ENCODE results near the gene SRCIN1.

SRCIN1 gene

DNA sequence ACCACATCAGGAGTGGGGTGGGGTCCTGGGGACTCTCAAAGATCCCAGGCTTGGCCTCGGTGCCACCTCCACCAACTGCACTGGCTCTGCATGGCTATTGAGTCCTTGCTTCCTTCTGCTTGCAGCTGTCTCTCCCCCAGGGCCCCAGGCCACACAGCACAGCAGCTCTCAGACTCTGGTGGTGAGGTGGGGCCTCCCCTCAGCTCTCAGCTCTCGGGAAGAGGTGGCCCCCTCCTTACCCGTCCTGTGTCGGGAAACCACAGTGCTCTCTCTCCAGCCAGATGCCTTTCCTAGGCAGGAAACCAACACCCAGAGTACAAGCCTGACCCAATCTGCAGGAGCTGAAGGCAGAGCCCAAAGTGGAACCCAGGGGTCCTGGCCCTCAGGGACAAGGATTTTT is 18.5 kb downstream of the SRCIN1 start:
- Histone ChIP-seq H3K9me3 (no peaks in the 10 kb centered on the region), H3K4me1 (peaks cover 3% of the 10 kb centered on the region; the same call in 1 of the 2 replicates), H3K36me3 (replicated peaks) (no peaks in the 10 kb centered on the region), H3K4me3 (no peak overlapping the region), H3K27me3 (ENCODE audit: low read depth) (no peaks in the 10 kb centered on the region)
- in situ Hi-C loops (cut with MboI; ENCODE audit: low sequenced_read_pairs): no loop called here
- DNase-seq (ENCODE audit: low spot score in 2 of 2): no peak

DNA sequence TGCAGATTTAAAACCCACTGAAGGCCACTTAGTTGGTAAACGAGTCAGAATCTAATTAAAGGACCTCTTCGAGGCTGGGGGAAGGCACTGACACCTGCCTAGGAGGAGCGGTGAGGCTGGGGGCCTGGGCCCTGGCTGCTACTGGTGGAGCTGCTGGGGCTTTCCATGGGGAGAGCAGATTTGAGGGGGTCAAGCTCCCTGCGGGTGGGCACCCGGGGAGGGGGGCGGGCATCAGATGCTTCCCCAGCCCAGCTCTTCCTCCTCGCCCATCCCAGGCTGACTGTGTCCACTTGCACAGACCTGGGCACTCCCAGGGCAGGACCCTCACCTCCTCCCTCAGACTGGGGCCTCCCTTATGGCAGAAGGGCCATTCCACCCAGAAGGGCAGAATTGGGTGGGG is 19.0 kb downstream of the SRCIN1 start:
- Histone ChIP-seq H3K4me3 (no peak overlapping the region), H3K4me1 (peaks cover 3% of the 10 kb centered on the region; the same call in 1 of the 2 replicates), H3K9me3 (no peaks in the 10 kb centered on the region), H3K27me3 (ENCODE audit: low read depth) (no peaks in the 10 kb centered on the region), H3K36me3 (replicated peaks) (no peaks in the 10 kb centered on the region)
- in situ Hi-C loops (cut with MboI; ENCODE audit: low sequenced_read_pairs): no loop called here
- DNase-seq (ENCODE audit: low spot score in 2 of 2): no peak

DNA sequence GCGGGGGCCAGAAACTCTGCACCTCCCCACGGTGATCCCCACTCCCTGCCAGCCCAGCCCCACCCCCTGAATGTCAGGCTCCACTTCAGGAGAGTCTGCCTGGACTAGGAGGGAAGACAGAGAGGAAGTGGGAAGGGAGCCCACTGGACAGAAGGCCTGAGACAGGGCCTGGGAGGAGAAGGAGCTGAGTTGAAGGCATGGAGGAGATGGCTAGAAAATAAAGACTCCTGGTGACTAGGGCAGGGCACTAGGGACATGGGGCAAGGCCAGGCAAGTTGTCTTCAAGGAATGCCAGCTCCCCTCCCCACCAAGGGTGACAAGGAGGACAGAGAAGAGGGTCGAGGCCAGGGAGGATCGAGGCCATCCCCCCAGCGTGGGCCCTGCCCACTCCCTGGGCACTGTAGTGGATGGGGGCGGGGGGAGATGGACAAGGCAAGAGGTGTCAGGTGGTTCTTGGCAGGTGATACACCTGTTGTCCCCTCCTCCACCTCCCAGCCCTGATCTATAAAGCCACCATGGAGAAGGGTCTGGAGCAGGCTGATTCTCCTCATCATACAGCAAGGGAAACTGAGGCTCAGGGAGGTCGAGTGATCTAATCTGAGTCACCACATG is 19.7 kb downstream of the SRCIN1 start:
- no peak overlapping the region for H3K4me3 ChIP-seq
- no peaks in the 10 kb centered on the region for H3K36me3 ChIP-seq (replicated peaks)
- DNase-seq (ENCODE audit: low spot score in 2 of 2): no peak
- no peaks in the 10 kb centered on the region for H3K27me3 ChIP-seq (ENCODE audit: low read depth)
- in situ Hi-C loops (cut with MboI; ENCODE audit: low sequenced_read_pairs): no loop called here
- no peaks in the 10 kb centered on the region for H3K9me3 ChIP-seq
- H3K4me1 ChIP-seq: peaks cover 3% of the 10 kb centered on the region; the same call in 1 of the 2 replicates

DNA sequence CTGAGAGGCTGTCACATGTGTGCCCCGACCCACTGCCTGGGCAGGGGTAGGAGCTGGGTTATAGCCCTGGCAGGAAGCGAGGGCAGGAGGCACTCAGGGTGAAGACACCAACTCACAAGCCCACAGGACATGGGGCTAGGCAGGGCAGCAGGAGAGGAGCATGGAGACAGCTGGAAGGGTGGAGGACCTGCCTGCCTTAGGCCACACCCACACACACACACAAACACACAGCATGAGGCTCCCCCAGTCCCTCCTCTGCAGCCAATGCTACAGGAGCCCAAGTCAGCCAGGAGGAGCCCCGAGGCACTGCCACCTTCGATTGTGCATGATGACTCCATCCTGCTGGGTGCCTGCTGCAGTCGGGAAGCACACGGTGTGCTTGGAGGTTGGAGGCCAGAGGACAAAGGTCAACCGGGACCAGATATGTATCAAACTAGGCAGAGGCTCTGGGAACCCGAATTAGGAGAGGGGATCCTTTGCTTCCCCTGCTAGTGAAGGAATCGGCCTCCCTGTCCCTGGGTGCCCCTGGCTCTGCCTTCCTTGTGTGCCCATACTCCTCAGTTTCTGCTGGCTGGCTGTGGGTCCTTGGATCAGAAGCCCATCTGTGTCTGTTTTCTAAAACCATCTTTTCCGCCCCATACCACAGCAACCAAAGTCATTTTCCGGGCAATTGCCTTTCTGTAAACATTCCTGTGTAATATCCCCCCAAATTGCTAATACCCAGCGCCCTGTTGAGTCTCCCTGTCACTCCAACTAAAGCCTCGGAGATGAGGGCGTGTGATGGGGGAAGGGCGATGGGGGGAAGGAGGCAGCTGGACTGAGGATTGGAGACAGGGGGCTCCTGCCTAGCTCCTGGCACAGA is 20.5 kb downstream of the SRCIN1 start:
- Histone ChIP-seq H3K9me3 (no peaks in the 10 kb centered on the region), H3K36me3 (replicated peaks) (no peaks in the 10 kb centered on the region), H3K4me1 (peaks cover 3% of the 10 kb centered on the region; the same call in 1 of the 2 replicates), H3K4me3 (no peak overlapping the region), H3K27me3 (ENCODE audit: low read depth) (no peaks in the 10 kb centered on the region)
- in situ Hi-C loops (cut with MboI; ENCODE audit: low sequenced_read_pairs): no loop called here
- no peak for DNase-seq (ENCODE audit: low spot score in 2 of 2)

DNA sequence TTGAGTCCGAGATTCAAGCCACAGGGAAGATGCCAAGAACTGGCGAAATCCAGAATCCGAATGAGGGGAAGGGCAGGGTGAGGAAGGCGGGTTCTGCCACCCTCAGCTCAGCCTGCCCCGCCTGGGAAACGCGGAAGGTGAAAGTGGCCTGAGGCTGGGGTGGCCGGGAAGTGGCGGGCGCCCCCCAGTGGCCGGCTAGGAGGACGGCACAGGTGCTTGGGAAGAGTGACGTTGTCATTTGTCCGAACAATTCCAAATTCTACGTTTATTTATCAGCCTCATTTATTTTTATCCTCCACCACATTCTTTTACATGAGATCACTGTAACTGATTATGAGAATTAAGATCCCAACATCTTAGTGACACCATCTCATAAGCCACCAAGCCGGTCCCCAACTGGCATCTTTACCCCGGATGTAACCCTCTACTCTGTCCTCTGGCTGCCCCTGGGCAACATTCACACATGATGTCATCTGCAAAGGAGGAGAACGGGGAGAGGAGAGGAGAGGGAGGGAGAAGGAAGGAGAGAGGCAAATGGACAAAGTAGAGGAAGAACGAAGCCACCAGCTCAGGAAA is 21.3 kb downstream of the SRCIN1 start:
- Histone ChIP-seq H3K36me3 (replicated peaks) (no peaks in the 10 kb centered on the region), H3K4me3 (no peak overlapping the region), H3K27me3 (ENCODE audit: low read depth) (peaks cover 2% of the 10 kb centered on the region), H3K4me1 (peaks cover 3% of the 10 kb centered on the region; the same call in 1 of the 2 replicates), H3K9me3 (no peaks in the 10 kb centered on the region)
- in situ Hi-C loops (cut with MboI; ENCODE audit: low sequenced_read_pairs): no loop called here
- peak; percentile 66 to 81 for DNase-seq (ENCODE audit: low spot score in 2 of 2)

DNA sequence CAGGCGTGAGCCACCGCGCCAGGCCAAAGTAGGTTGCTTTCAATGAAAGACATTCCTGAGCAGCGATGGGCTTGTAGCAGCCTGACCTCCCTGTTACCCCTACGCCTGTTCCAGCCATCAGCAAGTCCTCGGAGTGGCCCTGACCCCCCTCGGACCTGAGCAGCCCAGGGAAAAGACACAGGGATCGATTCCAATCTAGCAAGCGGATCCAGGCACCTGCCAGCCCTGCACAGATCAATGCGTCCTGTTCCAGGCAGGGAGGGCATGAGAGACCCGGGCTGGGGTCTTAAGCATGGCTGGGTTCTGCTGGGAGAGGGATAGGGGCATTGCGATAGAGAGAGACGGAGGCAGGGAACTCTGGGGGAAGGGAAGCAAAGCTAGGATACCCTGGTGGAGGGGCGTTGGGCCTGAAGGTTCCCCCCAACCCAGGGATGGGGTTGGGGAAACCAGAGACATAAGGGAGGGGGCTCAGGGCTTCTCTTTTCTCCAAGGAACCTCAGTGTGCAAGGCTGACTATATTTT is 21.9 kb downstream of the SRCIN1 start:
- in situ Hi-C loops (cut with MboI; ENCODE audit: low sequenced_read_pairs): no loop called here
- no peak overlapping the region for H3K4me3 ChIP-seq

DNA sequence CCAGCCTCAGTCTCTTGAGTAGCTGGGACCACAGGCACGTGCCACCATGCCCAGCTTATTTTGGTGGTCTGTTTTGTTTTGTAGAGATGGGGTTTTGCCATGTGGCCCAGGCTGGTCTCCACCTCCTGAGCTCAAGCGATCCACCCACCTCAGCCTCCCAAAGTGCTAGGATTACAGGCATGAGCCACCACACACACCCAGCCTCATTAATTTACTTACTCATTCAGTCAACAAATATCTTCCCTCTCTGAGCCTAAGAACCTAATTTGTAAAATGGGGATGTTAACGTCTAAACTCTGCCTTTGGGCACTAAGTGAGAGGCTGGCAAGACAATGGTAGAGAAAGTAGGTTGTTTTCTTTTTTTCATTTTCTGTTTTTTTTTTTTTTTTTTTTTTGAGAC is 22.6 kb downstream of the SRCIN1 start:
- in situ Hi-C loops (cut with MboI; ENCODE audit: low sequenced_read_pairs): no loop called here
- H3K9me3 ChIP-seq: no peaks in the 10 kb centered on the region
- no peak overlapping the region for H3K4me3 ChIP-seq
- DNase-seq (ENCODE audit: low spot score in 2 of 2): no peak
- no peaks in the 10 kb centered on the region for H3K36me3 ChIP-seq (replicated peaks)
- H3K27me3 ChIP-seq (ENCODE audit: low read depth): peaks cover 12% of the 10 kb centered on the region
- H3K4me1 ChIP-seq: peaks cover 3% of the 10 kb centered on the region; the same call in 1 of the 2 replicates

More for the DNA sequence above, 21.9 kb downstream of the SRCIN1 start:
- Histone ChIP-seq H3K27me3 (ENCODE audit: low read depth) (peaks cover 8% of the 10 kb centered on the region), H3K36me3 (replicated peaks) (no peaks in the 10 kb centered on the region), H3K4me1 (peaks cover 3% of the 10 kb centered on the region; the same call in 1 of the 2 replicates), H3K9me3 (no peaks in the 10 kb centered on the region)
- no peak for DNase-seq (ENCODE audit: low spot score in 2 of 2)

DNA sequence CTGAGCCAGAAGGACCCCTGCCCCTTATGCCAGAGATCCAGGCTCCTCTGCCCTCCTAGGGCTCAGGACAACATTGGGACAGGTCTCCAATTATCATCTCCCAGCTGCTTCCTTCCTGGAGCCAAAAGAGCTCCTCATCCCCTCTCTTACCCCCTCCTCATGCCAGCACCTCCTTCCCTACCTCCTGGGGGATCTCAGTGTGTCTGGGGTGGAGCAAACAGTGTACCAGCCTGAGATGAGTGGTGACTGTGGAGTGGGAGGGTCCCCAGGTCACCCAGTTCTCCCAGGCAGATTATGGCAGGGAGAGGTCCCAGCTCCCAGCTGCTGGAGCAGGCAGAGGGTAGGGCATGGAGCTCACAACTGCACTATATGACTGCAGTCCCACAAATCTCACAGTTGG is 23.7 kb downstream of the SRCIN1 start:
- Histone ChIP-seq H3K4me3 (no peak overlapping the region), H3K36me3 (replicated peaks) (no peaks in the 10 kb centered on the region), H3K4me1 (peaks cover 3% of the 10 kb centered on the region; the same call in 1 of the 2 replicates), H3K9me3 (no peaks in the 10 kb centered on the region), H3K27me3 (ENCODE audit: low read depth) (peaks cover 23% of the 10 kb centered on the region)
- DNase-seq (ENCODE audit: low spot score in 2 of 2): no peak
- in situ Hi-C loops (cut with MboI; ENCODE audit: low sequenced_read_pairs): no loop called here

DNA sequence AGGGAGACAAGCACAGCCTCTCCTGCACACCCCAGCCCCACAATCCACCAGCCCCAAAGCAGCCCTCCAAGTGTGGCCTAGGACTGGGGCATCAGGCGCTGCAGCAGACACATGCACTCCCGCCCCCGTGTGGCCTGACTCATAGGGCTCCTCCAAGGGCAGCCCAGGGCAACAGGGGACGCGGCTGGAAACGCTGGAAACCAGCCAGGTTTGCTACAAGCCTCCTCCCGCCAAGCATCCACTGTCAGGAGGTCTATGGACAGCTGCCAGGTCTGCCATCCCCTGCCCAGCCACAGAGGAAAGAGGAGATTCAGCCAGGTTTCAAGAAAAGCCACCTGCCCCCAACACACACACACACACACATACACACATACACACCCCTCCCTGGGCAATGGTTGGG is 25.8 kb downstream of the SRCIN1 start:
- Histone ChIP-seq H3K4me1 (peaks cover 3% of the 10 kb centered on the region; the same call in 1 of the 2 replicates), H3K4me3 (no peak overlapping the region), H3K9me3 (no peaks in the 10 kb centered on the region), H3K27me3 (ENCODE audit: low read depth) (peaks cover 34% of the 10 kb centered on the region), H3K36me3 (replicated peaks) (no peaks in the 10 kb centered on the region)
- DNase-seq (ENCODE audit: low spot score in 2 of 2): peak in 1 of 2 experiments; percentile 75
- in situ Hi-C loops (cut with MboI; ENCODE audit: low sequenced_read_pairs): no loop called here

DNA sequence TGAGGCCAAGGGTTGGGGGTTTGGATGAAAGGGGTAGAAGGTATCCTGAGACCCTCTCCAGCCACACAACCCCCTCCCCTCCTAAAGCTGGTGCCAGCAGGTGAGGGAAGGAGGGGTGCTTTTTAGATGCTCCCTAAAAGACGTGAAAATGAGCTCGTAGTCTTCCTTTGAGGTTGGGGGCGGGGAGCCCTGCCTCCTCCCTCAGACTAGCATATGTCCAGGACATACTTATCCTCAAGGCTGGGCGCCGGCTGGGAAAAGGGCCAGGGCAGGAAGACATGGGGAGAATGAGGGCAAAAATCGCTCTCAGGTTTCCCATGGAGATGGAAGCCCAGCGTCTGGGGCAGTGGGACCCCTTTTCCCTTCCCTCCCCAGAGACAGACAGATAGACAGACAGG is 26.7 kb downstream of the SRCIN1 start:
- Histone ChIP-seq H3K36me3 (replicated peaks) (no peaks in the 10 kb centered on the region), H3K4me1 (peaks cover under 1% of the 10 kb centered on the region; the same call in 1 of the 2 replicates), H3K27me3 (ENCODE audit: low read depth) (peaks cover 34% of the 10 kb centered on the region), H3K4me3 (peak overlapping the region; percentile 21), H3K9me3 (no peaks in the 10 kb centered on the region)
- DNase-seq (ENCODE audit: low spot score in 2 of 2): no peak
- in situ Hi-C loops (cut with MboI; ENCODE audit: low sequenced_read_pairs): no loop called here

DNA sequence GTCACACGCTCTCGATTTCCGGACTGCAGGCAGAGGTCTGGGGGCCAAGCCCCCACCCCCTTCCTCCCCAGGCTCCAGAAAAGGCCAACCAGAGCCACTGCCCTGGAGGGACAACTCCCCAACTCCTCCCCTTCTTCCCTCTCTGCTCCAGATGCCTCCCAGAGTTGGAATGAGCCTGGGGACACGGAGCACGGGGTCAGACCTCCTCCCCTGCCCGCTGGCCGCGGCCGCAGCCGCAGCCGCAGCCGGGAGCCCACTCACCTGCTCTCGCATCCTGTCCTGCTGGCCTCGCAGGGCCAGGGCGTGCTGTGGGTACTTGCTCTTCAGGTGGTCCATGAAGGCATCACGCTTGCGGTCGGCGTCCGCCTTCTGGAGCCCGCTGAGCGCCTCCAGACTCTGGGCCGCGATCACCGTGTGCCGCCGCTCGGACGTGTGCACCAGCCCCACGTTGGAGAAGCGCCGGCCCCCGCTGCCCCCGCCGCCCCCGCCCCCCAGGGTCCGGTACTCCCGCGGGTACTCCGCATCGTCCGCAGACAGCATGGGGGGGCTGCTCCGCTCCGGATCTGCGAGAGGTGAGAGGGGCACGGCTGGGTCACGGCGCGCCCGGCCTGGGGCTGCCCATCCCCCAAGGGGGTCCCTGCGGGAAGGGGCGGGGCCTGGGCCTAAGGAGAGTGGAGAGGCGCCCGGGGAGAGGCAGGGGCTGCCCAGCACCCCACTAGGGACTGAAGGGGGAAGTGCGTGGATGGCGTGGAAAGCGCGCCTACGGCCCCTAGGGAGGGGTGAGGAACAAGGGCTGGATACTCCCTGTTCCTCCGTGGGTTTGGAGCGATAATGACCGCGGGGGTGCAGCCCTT is 27.3 kb downstream of the SRCIN1 start:
- no peaks in the 10 kb centered on the region for H3K36me3 ChIP-seq (replicated peaks)
- peak in 1 of 2 experiments; percentile 49 for DNase-seq (ENCODE audit: low spot score in 2 of 2)
- H3K27me3 ChIP-seq (ENCODE audit: low read depth): peaks cover 34% of the 10 kb centered on the region
- H3K9me3 ChIP-seq: no peaks in the 10 kb centered on the region
- no peaks in the 10 kb centered on the region for H3K4me1 ChIP-seq
- in situ Hi-C loops (cut with MboI; ENCODE audit: low sequenced_read_pairs): no loop called here
- H3K4me3 ChIP-seq: peak overlapping the region; percentile 21

DNA sequence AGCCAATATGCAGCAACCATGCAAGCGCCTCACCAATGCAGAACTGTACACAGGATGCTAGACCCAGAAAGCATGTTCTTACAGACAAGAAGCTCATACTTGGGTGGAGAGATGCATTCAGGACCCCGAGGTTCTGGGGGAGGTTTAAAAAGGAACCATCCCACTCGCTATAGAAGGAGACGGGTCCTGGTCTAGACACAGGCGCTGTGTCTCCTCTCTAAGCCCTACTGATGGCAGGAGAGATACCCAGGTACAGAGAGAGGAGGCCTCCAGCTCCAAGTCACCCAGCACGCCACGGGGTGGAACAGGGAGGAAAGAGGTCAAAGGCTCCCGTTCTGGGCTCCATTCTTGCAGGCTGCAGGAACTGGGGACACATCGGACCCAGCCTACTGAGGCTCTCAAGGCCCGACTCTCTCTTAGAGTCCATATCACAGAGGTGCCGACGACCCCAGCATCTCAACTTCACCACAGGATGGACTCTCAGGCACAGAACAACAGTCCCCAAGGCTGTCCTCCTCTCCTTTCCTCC is 28.0 kb downstream of the SRCIN1 start:
- Histone ChIP-seq H3K27me3 (ENCODE audit: low read depth) (peaks cover 34% of the 10 kb centered on the region), H3K36me3 (replicated peaks) (no peaks in the 10 kb centered on the region), H3K9me3 (no peaks in the 10 kb centered on the region), H3K4me3 (no peak overlapping the region), H3K4me1 (no peaks in the 10 kb centered on the region)
- DNase-seq (ENCODE audit: low spot score in 2 of 2): no peak
- in situ Hi-C loops (cut with MboI; ENCODE audit: low sequenced_read_pairs): no loop called here

DNA sequence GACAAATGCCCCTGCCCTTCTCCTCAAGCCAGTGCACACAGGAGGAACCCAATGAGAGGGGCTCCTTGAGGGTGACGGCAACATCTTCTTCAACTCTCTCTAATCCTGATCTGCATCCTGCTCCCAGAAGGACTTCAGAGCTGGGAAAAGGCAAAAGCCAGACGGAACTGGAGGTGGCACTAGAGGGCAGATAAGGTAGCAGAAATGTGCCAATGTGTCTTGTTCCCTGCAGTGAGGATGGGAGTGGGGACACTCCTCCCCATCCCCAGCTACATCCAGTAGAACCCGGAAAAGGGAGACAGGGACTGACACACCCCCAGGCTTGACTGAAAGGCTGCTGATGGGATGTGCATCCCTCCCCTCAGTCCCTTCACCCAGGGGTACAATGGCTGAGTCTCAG is 28.5 kb downstream of the SRCIN1 start:
- in situ Hi-C loops (cut with MboI; ENCODE audit: low sequenced_read_pairs): no loop called here
- Histone ChIP-seq H3K36me3 (replicated peaks) (no peaks in the 10 kb centered on the region), H3K9me3 (no peaks in the 10 kb centered on the region), H3K4me3 (no peak overlapping the region), H3K27me3 (ENCODE audit: low read depth) (peaks cover 34% of the 10 kb centered on the region), H3K4me1 (no peaks in the 10 kb centered on the region)
- DNase-seq (ENCODE audit: low spot score in 2 of 2): no peak

Data from HAP-1 (cell line).